ENCODE data around the gene TRABD2B.

GRCh38 chr1:47837866-47838561 is 159.2 kb downstream of the TRABD2B start:
- TF ChIP-seq RCOR1 (IDR thresholded peaks at IDR 0.05; ENCODE audit: low read length) (no peak), FOXM1 (IDR thresholded peaks at IDR 0.05; ENCODE audit: low read depth) (no peak), NFIC (IDR thresholded peaks at IDR 0.05; ENCODE audit: borderline replicate concordance) (no peak), EP300 (IDR thresholded peaks at IDR 0.05; ENCODE audit: borderline replicate concordance in 1 of 2, low read depth in 1 of 2, low read length in 1 of 2) (no peak), CTCF (IDR thresholded peaks at IDR 0.05) (no peak), USF2 (IDR thresholded peaks at IDR 0.05; ENCODE audit: borderline replicate concordance, low read depth, low read length) (no peak), RXRA (IDR thresholded peaks at IDR 0.05; ENCODE audit: borderline replicate concordance, low read depth) (no peak), MXI1 (IDR thresholded peaks at IDR 0.05; ENCODE audit: low read depth, low read length) (no peak), MAX (IDR thresholded peaks at IDR 0.05; ENCODE audit: low read depth) (no peak), TCF12 (IDR thresholded peaks at IDR 0.05) (no peak), REST (IDR thresholded peaks at IDR 0.05; ENCODE audit: low read depth, low read length) (no peak), RAD21 (IDR thresholded peaks at IDR 0.05; ENCODE audit: low read length) (no peak), NRF1 (IDR thresholded peaks at IDR 0.05; ENCODE audit: low read depth, low read length) (no peak), TAF1 (IDR thresholded peaks at IDR 0.05; ENCODE audit: borderline replicate concordance, low read depth, low read length) (no peak)

Measured in SK-N-SH (cell line).